NCI-H345 treated with DMSO at 0.1 percent for 48 hours (cell line): ENCODE data around the gene ACP2.

Experiments
- DNase-seq: peaks from one replicate; lab custom pipeline; 2025; ENCODE audit not compliant: unreplicated experiment; lab: John Stamatoyannopoulos, UW

Gene ACP2

GRCh38 chr11:47269002-47269828, 20.6 kb upstream of the ACP2 start:
- DNase-seq: peak; percentile 85

- DNase-seq: no peak
Measured at GRCh38 chr11:47268448-47269001, 19.9 kb upstream of the ACP2 start.

- DNase-seq: no peak
Measured at GRCh38 chr11:47267876-47268275, 19.3 kb upstream of the ACP2 start.

- DNase-seq: no peak
Measured at GRCh38 chr11:47264521-47264920, 15.9 kb upstream of the ACP2 start.

- DNase-seq: no peak
Measured at GRCh38 chr11:47264119-47264518, 15.5 kb upstream of the ACP2 start.

GRCh38 chr11:47261291-47261800, 12.7 kb upstream of the ACP2 start:
- no peak for DNase-seq

GRCh38 chr11:47260366-47260765, 11.8 kb upstream of the ACP2 start:
- DNase-seq: no peak

- DNase-seq: no peak
Measured at GRCh38 chr11:47259232-47259977, 10.8 kb upstream of the ACP2 start.

- no peak for DNase-seq
Measured at GRCh38 chr11:47258317-47258902, 9.8 kb upstream of the ACP2 start.

- no peak for DNase-seq
Measured at GRCh38 chr11:47257517-47258316, 9.1 kb upstream of the ACP2 start, which contains the start of gene NR1H3. Gene NR1H3, plus strand, starts transcription at chr11:47257996. Its CDS starts 1,221 bp downstream, at chr11:47259217.

- DNase-seq: no peak
Measured at GRCh38 chr11:47257177-47257516, 8.5 kb upstream of the ACP2 start.

GRCh38 chr11:47256374-47256773, 7.8 kb upstream of the ACP2 start:
- no peak for DNase-seq

GRCh38 chr11:47254386-47254785, 5.8 kb upstream of the ACP2 start:
- no peak for DNase-seq

- no peak for DNase-seq
Measured at GRCh38 chr11:47253660-47254059, 5.0 kb upstream of the ACP2 start.

- DNase-seq: no peak
Measured at GRCh38 chr11:47251751-47252150, 3.1 kb upstream of the ACP2 start.

GRCh38 chr11:47249378-47249715, 733 bp upstream of the ACP2 start:
- no peak for DNase-seq

- DNase-seq: no peak
Measured at GRCh38 chr11:47248304-47248663, 330 bp downstream of the ACP2 start.

GRCh38 chr11:47247502-47247901, 1.1 kb downstream of the ACP2 start:
- no peak for DNase-seq

GRCh38 chr11:47245611-47246357, 2.8 kb downstream of the ACP2 start:
- DNase-seq: no peak
